ENCODE data around the gene AHSP.

DNA sequence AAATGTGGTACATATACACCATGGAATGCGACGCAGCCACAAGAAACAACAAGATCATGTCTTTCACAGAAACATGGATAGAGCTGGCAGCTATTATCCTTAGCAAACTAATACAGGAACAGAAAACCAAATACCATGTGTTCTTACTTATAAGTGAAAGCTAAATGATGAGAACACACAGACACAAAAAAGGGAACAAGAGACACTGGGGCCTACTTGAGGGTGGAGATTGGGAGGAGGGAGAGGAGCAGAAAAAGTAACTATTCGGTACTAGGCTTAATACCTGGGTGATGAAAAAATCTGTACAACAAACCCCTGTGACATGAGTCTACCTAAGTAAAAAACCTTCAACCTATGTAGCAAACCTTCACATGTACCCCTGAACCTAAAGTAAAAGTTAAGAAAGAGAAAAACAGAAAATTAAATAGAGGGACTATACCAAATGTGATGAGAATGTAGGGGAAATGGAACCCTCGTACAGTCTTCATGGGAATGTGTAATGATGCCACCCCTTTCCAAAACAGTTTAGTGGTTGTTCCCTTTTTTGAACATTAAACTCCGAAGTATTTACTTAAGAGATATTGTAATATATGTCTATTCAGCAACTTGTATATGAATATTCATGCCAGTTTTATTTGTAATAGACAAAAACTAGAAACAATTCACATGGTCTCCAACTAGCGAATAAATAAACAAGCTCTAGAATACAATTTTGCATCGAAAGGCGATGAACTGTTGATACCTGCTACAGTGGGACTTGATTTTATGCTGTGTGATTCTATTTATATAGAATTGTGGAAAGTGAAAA lies 33.9 kb downstream of the AHSP start:
- no peak for TF ChIP-seq SUZ12 (IDR thresholded peaks at IDR 0.05; ENCODE audit: unreplicated experiment)
- TF ChIP-seq NKRF (conservative IDR thresholded peaks at IDR 0.05), result no peak

All from GM12878 (cell line).